ENCODE results near the gene CHD1L.
"Not testable (repeated sequence)": the region's sequence is repeated elsewhere in the genome, so short reads cannot be mapped to it uniquely, and the experiment has no call there.

Gene CHD1L

GRCh38 chr1:147240131-147240721, 2.3 kb upstream of the CHD1L start:
- H3K9ac ChIP-seq (ENCODE audit: low read depth, low read length, poor library complexity); H3K14ac ChIP-seq (ENCODE audit: low read length); H3K4me2 ChIP-seq (ENCODE audit: insufficient read depth, low read length, poor library complexity, severe bottlenecking); H2BK12ac ChIP-seq (ENCODE audit: low read length); H3K4me1 ChIP-seq (ENCODE audit: control insufficient read depth in 2 of 2, insufficient read depth in 1 of 2, low read depth in 1 of 2, low read length in 2 of 2); H3K18ac ChIP-seq (ENCODE audit: low read length); H3K4ac ChIP-seq (ENCODE audit: low read length); H3K36me3 ChIP-seq (replicated peaks in 1 of 2; ENCODE audit: control insufficient read depth in 2 of 2, insufficient read depth in 2 of 2, low read length in 2 of 2); H2AK5ac ChIP-seq (ENCODE audit: low read depth, low read length); H3K4me3 ChIP-seq (ENCODE audit: low read length in 2 of 2); H4K91ac ChIP-seq (ENCODE audit: low read depth, low read length, poor library complexity); H4K8ac ChIP-seq (ENCODE audit: low read depth, low read length); H2BK5ac ChIP-seq (ENCODE audit: low read length); H3K79me1 ChIP-seq (ENCODE audit: low read depth, low read length); H3K27me3 ChIP-seq (ENCODE audit: control insufficient read depth in 3 of 3, insufficient read depth in 3 of 3, low read depth in 1 of 3, low read length in 3 of 3); H2BK120ac ChIP-seq (ENCODE audit: low read depth, low read length); H3K27ac ChIP-seq (replicated peaks; ENCODE audit: low read length); H3K23ac ChIP-seq (ENCODE audit: low read depth, low read length, poor library complexity); DNase-seq (ENCODE audit: low spot score); H2BK15ac ChIP-seq (ENCODE audit: low read length): not testable (repeated sequence)
- WGBS, 2 donors (ENCODE audit: extremely low coverage in 2 of 2, insufficient read length in 2 of 2, insufficient replicate concordance in 1 of 2), result no CpG with 5 or more reads among the region's 5 CpGs
- Histone ChIP-seq H2AFZ (ENCODE audit: low read length) (peak overlapping the region; percentile 76), H3K9me3 (replicated peaks in 1 of 2; ENCODE audit: control insufficient read depth in 2 of 2, insufficient read depth in 1 of 2, low read depth in 1 of 2, low read length in 2 of 2) (peaks cover 13 to 18% of the 10 kb centered on the region in 2 donors)

- H3K4me1 ChIP-seq (ENCODE audit: control insufficient read depth in 2 of 2, insufficient read depth in 1 of 2, low read depth in 1 of 2, low read length in 2 of 2), result peaks cover 3 to 5% of the 10 kb centered on the region in 2 donors
- peaks cover 4 to 6% of the 10 kb centered on the region in 2 donors for H3K36me3 ChIP-seq (replicated peaks in 1 of 2; ENCODE audit: control insufficient read depth in 2 of 2, insufficient read depth in 2 of 2, low read length in 2 of 2)
- H2BK12ac ChIP-seq (ENCODE audit: low read length), result no peak overlapping the region
- H3K9me3 ChIP-seq (replicated peaks in 1 of 2; ENCODE audit: control insufficient read depth in 2 of 2, insufficient read depth in 1 of 2, low read depth in 1 of 2, low read length in 2 of 2), result peaks cover under 1 to 13% of the 10 kb centered on the region in 2 donors
- H2BK15ac ChIP-seq (ENCODE audit: low read length), result no peak overlapping the region
- no CpG with 5 or more reads among the region's 9 CpGs for WGBS, 2 donors (ENCODE audit: extremely low coverage in 2 of 2, insufficient read length in 2 of 2, insufficient replicate concordance in 1 of 2)
- H2BK5ac ChIP-seq (ENCODE audit: low read length), result peak overlapping the region; percentile 100
- H2AFZ ChIP-seq (ENCODE audit: low read length), result peak overlapping the region; percentile 98
- H3K18ac ChIP-seq (ENCODE audit: low read length), result no peak overlapping the region
- no peak overlapping the region for H3K27ac ChIP-seq (replicated peaks; ENCODE audit: low read length)
- no peak overlapping the region for H4K91ac ChIP-seq (ENCODE audit: low read depth, low read length, poor library complexity)
- no peak for DNase-seq (ENCODE audit: low spot score)
- no peak overlapping the region for H3K9ac ChIP-seq (ENCODE audit: low read depth, low read length, poor library complexity)
- no peak overlapping the region for H3K14ac ChIP-seq (ENCODE audit: low read length)
- no peak overlapping the region for H2AK5ac ChIP-seq (ENCODE audit: low read depth, low read length)
- H3K23ac ChIP-seq (ENCODE audit: low read depth, low read length, poor library complexity), result peak overlapping the region; percentile 86
- H2BK120ac ChIP-seq (ENCODE audit: low read depth, low read length), result no peak overlapping the region
- no peak overlapping the region for H3K4ac ChIP-seq (ENCODE audit: low read length)
- peaks cover 0 to 2% (median 0%) of the 10 kb centered on the region in 3 experiments for H3K27me3 ChIP-seq (ENCODE audit: control insufficient read depth in 3 of 3, insufficient read depth in 3 of 3, low read depth in 1 of 3, low read length in 3 of 3)
- no peak overlapping the region for H4K8ac ChIP-seq (ENCODE audit: low read depth, low read length)
- H3K79me1 ChIP-seq (ENCODE audit: low read depth, low read length), result peaks cover 4% of the 10 kb centered on the region
- peak overlapping the region in 1 of 2 donors; percentile 76 for H3K4me3 ChIP-seq (ENCODE audit: low read length in 2 of 2)
- H3K4me2 ChIP-seq (ENCODE audit: insufficient read depth, low read length, poor library complexity, severe bottlenecking), result peak overlapping the region; percentile 19
These were observed 493 bp upstream of the CHD1L start for GRCh38 chr1:147241934-147242448.

GRCh38 chr1:147243228-147243685, 773 bp downstream of the CHD1L start:
- Histone ChIP-seq H3K36me3 (replicated peaks in 1 of 2; ENCODE audit: control insufficient read depth in 2 of 2, insufficient read depth in 2 of 2, low read length in 2 of 2) (peaks cover 4 to 6% of the 10 kb centered on the region in 2 donors), H3K9ac (ENCODE audit: low read depth, low read length, poor library complexity) (peak overlapping the region; percentile 90), H3K27me3 (ENCODE audit: control insufficient read depth in 3 of 3, insufficient read depth in 3 of 3, low read depth in 1 of 3, low read length in 3 of 3) (peaks cover 0 to 2% (median 0%) of the 10 kb centered on the region in 3 experiments), H3K79me1 (ENCODE audit: low read depth, low read length) (peaks cover 4% of the 10 kb centered on the region), H3K27ac (replicated peaks; ENCODE audit: low read length) (peak overlapping the region; percentile 46), H3K23ac (ENCODE audit: low read depth, low read length, poor library complexity) (no peak overlapping the region), H3K4me1 (ENCODE audit: control insufficient read depth in 2 of 2, insufficient read depth in 1 of 2, low read depth in 1 of 2, low read length in 2 of 2) (peaks cover 3 to 11% of the 10 kb centered on the region in 2 donors), H2BK12ac (ENCODE audit: low read length) (no peak overlapping the region), H2BK5ac (ENCODE audit: low read length) (peak overlapping the region; percentile 100), H3K4me3 (ENCODE audit: low read length in 2 of 2) (peak overlapping the region; percentile 76 to 95), H3K14ac (ENCODE audit: low read length) (no peak overlapping the region), H4K91ac (ENCODE audit: low read depth, low read length, poor library complexity) (no peak overlapping the region), H2AK5ac (ENCODE audit: low read depth, low read length) (no peak overlapping the region), H3K4me2 (ENCODE audit: insufficient read depth, low read length, poor library complexity, severe bottlenecking) (peak overlapping the region; percentile 39), H3K4ac (ENCODE audit: low read length) (no peak overlapping the region), H2AFZ (ENCODE audit: low read length) (peak overlapping the region; percentile 98), H3K18ac (ENCODE audit: low read length) (peak overlapping the region; percentile 52), H3K9me3 (replicated peaks in 1 of 2; ENCODE audit: control insufficient read depth in 2 of 2, insufficient read depth in 1 of 2, low read depth in 1 of 2, low read length in 2 of 2) (peaks cover 0 to 11% of the 10 kb centered on the region in 2 donors), H2BK15ac (ENCODE audit: low read length) (no peak overlapping the region), H4K8ac (ENCODE audit: low read depth, low read length) (no peak overlapping the region), H2BK120ac (ENCODE audit: low read depth, low read length) (no peak overlapping the region)
- no peak for DNase-seq (ENCODE audit: low spot score)
- no CpG with 5 or more reads among the region's 30 CpGs for WGBS, 2 donors (ENCODE audit: extremely low coverage in 2 of 2, insufficient read length in 2 of 2, insufficient replicate concordance in 1 of 2)

GRCh38 chr1:147243841-147244240, 1.4 kb downstream of the CHD1L start:
- Histone ChIP-seq H3K9me3 (replicated peaks in 1 of 2; ENCODE audit: control insufficient read depth in 2 of 2, insufficient read depth in 1 of 2, low read depth in 1 of 2, low read length in 2 of 2) (peaks cover 0 to 14% of the 10 kb centered on the region in 2 donors), H2BK5ac (ENCODE audit: low read length) (no peak overlapping the region), H3K4me3 (ENCODE audit: low read length in 2 of 2) (peak overlapping the region in 1 of 2 donors; percentile 76), H3K27me3 (ENCODE audit: control insufficient read depth in 3 of 3, insufficient read depth in 3 of 3, low read depth in 1 of 3, low read length in 3 of 3) (peaks cover 0 to 2% (median 0%) of the 10 kb centered on the region in 3 experiments), H3K36me3 (replicated peaks in 1 of 2; ENCODE audit: control insufficient read depth in 2 of 2, insufficient read depth in 2 of 2, low read length in 2 of 2) (peaks cover 4 to 6% of the 10 kb centered on the region in 2 donors), H3K14ac (ENCODE audit: low read length) (no peak overlapping the region), H3K4me2 (ENCODE audit: insufficient read depth, low read length, poor library complexity, severe bottlenecking) (peak overlapping the region; percentile 46), H3K27ac (replicated peaks; ENCODE audit: low read length) (no peak overlapping the region), H3K23ac (ENCODE audit: low read depth, low read length, poor library complexity) (no peak overlapping the region), H3K4ac (ENCODE audit: low read length) (no peak overlapping the region), H3K4me1 (ENCODE audit: control insufficient read depth in 2 of 2, insufficient read depth in 1 of 2, low read depth in 1 of 2, low read length in 2 of 2) (peaks cover 3 to 11% of the 10 kb centered on the region in 2 donors), H3K18ac (ENCODE audit: low read length) (no peak overlapping the region), H2BK12ac (ENCODE audit: low read length) (no peak overlapping the region), H2AK5ac (ENCODE audit: low read depth, low read length) (no peak overlapping the region), H4K8ac (ENCODE audit: low read depth, low read length) (no peak overlapping the region), H2AFZ (ENCODE audit: low read length) (peak overlapping the region; percentile 98), H2BK15ac (ENCODE audit: low read length) (no peak overlapping the region), H3K79me1 (ENCODE audit: low read depth, low read length) (peaks cover 4% of the 10 kb centered on the region), H2BK120ac (ENCODE audit: low read depth, low read length) (no peak overlapping the region), H4K91ac (ENCODE audit: low read depth, low read length, poor library complexity) (no peak overlapping the region), H3K9ac (ENCODE audit: low read depth, low read length, poor library complexity) (no peak overlapping the region)
- WGBS, 2 donors (ENCODE audit: extremely low coverage in 2 of 2, insufficient read length in 2 of 2, insufficient replicate concordance in 1 of 2), result no CpG with 5 or more reads among the region's 4 CpGs
- DNase-seq (ENCODE audit: low spot score), result no peak
